SK-N-SH (cell line): Measurements from ENCODE around the gene MTCL1. TPM values are rescaled to one million over a fixed set of nuclear protein-coding genes. Genes with fewer than 3 reads are reported as not detected.

Source experiments
- CTCF ChIA-PET: fragments of 300-600, 350-600 bp; formaldehyde crosslinking; extraction: SDS; loops from one replicate; lab custom pipeline; 2021; lab: Yijun Ruan, JAX
- POLR2A ChIA-PET: fragments of 350-600 bp; sonication (Branson Sonifier 250); formaldehyde crosslinking; extraction: SDS; loops from one replicate; lab custom pipeline; 2020; ENCODE audit warnings: antibody characterized with exemption, inconsistent platforms; lab: Yijun Ruan, JAX
- DNase-seq: peaks from one replicate; pipeline ENCODE4 v3.0.0; 2012
- H2AFZ ChIP-seq: fragments of 200-600 bp; sonication (generic); 2 replicates; pipeline ENCODE4 v1.8.1; 2016; ENCODE audit warnings: antibody characterized with exemption, mild to moderate bottlenecking, low read depth
- H3F3A ChIP-seq: fragments of 200-600 bp; sonication (generic); replicated peaks from 2 replicates; pipeline ENCODE3; 2016; ENCODE audit warnings: antibody characterized with exemption, mild to moderate bottlenecking; ENCODE audit not compliant: insufficient read depth
- H3K27ac ChIP-seq, 2 experiments: fragments of 200-500 bp in 1 of 2; fragments of 200-600 bp in 1 of 2; sonication (Bioruptor generic) in 1 of 2; sonication (generic), shearing (Covaris generic) in 1 of 2; 2 replicates each; pipeline versions ENCODE4 v1.5.1 to v1.6.1; 2014 to 2016; ENCODE audit warnings: low read depth in 2 of 2, inconsistent platforms in 1 of 2, low read length in 1 of 2, mild to moderate bottlenecking in 1 of 2, mixed read lengths in 1 of 2
- H3K27me3 ChIP-seq: fragments of 200-600 bp; sonication (generic), shearing (Covaris generic); 2 replicates; pipeline ENCODE4 v1.6.1; 2016; ENCODE audit warnings: mixed run types; ENCODE audit not compliant: insufficient read depth
- H3K36me3 ChIP-seq, 2 experiments: fragments of 200-500 bp in 1 of 2; fragments of 200-600 bp in 1 of 2; sonication (Bioruptor generic) in 1 of 2; sonication (generic) in 1 of 2; replicated peaks in 1 of 2; 2 replicates each; pipeline versions ENCODE3 to v1.5.1; 2014 to 2016; ENCODE audit warnings: low read length in 1 of 2, mild to moderate bottlenecking in 1 of 2; ENCODE audit not compliant: insufficient read depth in 2 of 2, control insufficient read depth in 1 of 2
- H3K4me1 ChIP-seq, 2 experiments: fragments of 200-500 bp in 1 of 2; fragments of 200-600 bp in 1 of 2; sonication (Bioruptor generic) in 1 of 2; sonication (generic), shearing (Covaris generic) in 1 of 2; 2 replicates each; pipeline versions ENCODE4 v1.5.1 to v1.6.1; 2014 to 2016; ENCODE audit warnings: low read depth in 1 of 2, low read length in 1 of 2, mixed run types in 1 of 2; ENCODE audit not compliant: insufficient read depth in 2 of 2, control insufficient read depth in 1 of 2
- H3K4me2 ChIP-seq: fragments of 200-600 bp; sonication (generic), shearing (Covaris generic); 2 replicates; pipeline ENCODE4 v1.6.1; 2017; ENCODE audit warnings: mixed run types
- H3K4me3 ChIP-seq, 2 experiments: fragments of 200-500 bp in 1 of 2; fragments of 200-600 bp in 1 of 2; sonication (Bioruptor generic) in 1 of 2; sonication (generic), shearing (Covaris generic) in 1 of 2; 2 replicates each; pipeline versions ENCODE4 v1.5.1 to v1.8.1; 2014 to 2016; ENCODE audit warnings: low read depth in 2 of 2, inconsistent platforms in 1 of 2, low read length in 1 of 2, mild to moderate bottlenecking in 1 of 2, mixed read lengths in 1 of 2, moderate library complexity in 1 of 2
- H3K79me2 ChIP-seq: fragments of 200-600 bp; sonication (generic); 2 replicates; pipeline ENCODE4 v1.8.1; 2017; ENCODE audit warnings: mild to moderate bottlenecking; ENCODE audit not compliant: insufficient read depth
- H3K9ac ChIP-seq: fragments of 200-600 bp; sonication (generic); 2 replicates; pipeline ENCODE4 v1.6.1; 2017; ENCODE audit warnings: mixed run types
- H3K9me2 ChIP-seq: fragments of 200-600 bp; sonication (generic); 2 replicates; pipeline ENCODE4 v1.6.1; 2017; ENCODE audit warnings: mixed run types
- H3K9me3 ChIP-seq: fragments of 200-600 bp; sonication (generic); 2 replicates; pipeline ENCODE4 v1.6.1; 2017; ENCODE audit warnings: mixed run types, mild to moderate bottlenecking, moderate library complexity
- H4K20me1 ChIP-seq: fragments of 200-600 bp; sonication (generic); 2 replicates; pipeline ENCODE4 v1.6.1; 2017; ENCODE audit warnings: mild to moderate bottlenecking, mixed run types; ENCODE audit not compliant: insufficient read depth
- EP300 ChIP-seq, 2 experiments: IDR thresholded peaks; 2 replicates each; pipeline versions ENCODE4 v1.4.0 to v1.6.1; 2012; ENCODE audit warnings: borderline replicate concordance in 1 of 2, low read depth in 1 of 2, low read length in 1 of 2
- EZH2phosphoT487 ChIP-seq: fragments of 200-600 bp; sonication (generic); IDR thresholded peaks from 2 replicates; pipeline ENCODE4 v1.6.1; 2017; ENCODE audit warnings: low read depth, mixed run types, mild to moderate bottlenecking, antibody characterized with exemption, moderate library complexity, borderline replicate concordance
- GATA2 ChIP-seq: sonication (generic); formaldehyde crosslinking; IDR thresholded peaks from 2 replicates; pipeline ENCODE4 v1.5.0; 2020; ENCODE audit warnings: mild to moderate bottlenecking, missing genetic modification reagents
- MEF2A ChIP-seq: IDR thresholded peaks from 2 replicates; pipeline ENCODE4 v1.4.0; 2012; ENCODE audit warnings: low read depth, borderline replicate concordance
- MXI1 ChIP-seq: IDR thresholded peaks from 2 replicates; pipeline ENCODE4 v1.6.1; 2012; ENCODE audit warnings: mild to moderate bottlenecking, low read depth, low read length, improper control_type of control experiment
- RAD21 ChIP-seq: IDR thresholded peaks from 2 replicates; pipeline ENCODE4 v1.6.1; 2012; ENCODE audit warnings: mild to moderate bottlenecking, low read length
- RFX5 ChIP-seq: IDR thresholded peaks from 2 replicates; pipeline ENCODE4 v1.6.1; 2012; ENCODE audit warnings: mild to moderate bottlenecking, improper control_type of control experiment, low read length
- TAF1 ChIP-seq: IDR thresholded peaks from 2 replicates; pipeline ENCODE4 v1.6.1; 2012; ENCODE audit warnings: low read depth, mild to moderate bottlenecking, low read length, moderate library complexity, borderline replicate concordance
- TEAD4 ChIP-seq: IDR thresholded peaks from 2 replicates; pipeline ENCODE4 v1.4.0; 2012; ENCODE audit warnings: mild to moderate bottlenecking, borderline replicate concordance; ENCODE audit not compliant: insufficient read depth
- WGBS: methylation state at CpG from one replicate; pipeline ENCODE4 v1.1.6; 2017; ENCODE audit warnings: low lambda C conversion rate; 5-methylcytosine and 5-hydroxymethylcytosine counted together
- polyA plus RNA-seq, 3 experiments: library from polyadenylated mRNA; depleted of rRNA; stranded (reverse); fragments of >200 nt; gene quantifications; 2 replicates each; pipeline ENCODE4 v1.2.3, GENCODE V29; 2012
- TF ChIP-seq, protein P1 (sequence below): IDR thresholded peaks from 2 replicates; pipeline ENCODE4 v1.4.0; 2012; ENCODE audit warnings: low read depth, borderline replicate concordance

The MTCL1 gene
- polyA plus RNA-seq, 1 of the 3 experiments (the other 2 are of a cell fraction): 33.5 TPM

DNA sequence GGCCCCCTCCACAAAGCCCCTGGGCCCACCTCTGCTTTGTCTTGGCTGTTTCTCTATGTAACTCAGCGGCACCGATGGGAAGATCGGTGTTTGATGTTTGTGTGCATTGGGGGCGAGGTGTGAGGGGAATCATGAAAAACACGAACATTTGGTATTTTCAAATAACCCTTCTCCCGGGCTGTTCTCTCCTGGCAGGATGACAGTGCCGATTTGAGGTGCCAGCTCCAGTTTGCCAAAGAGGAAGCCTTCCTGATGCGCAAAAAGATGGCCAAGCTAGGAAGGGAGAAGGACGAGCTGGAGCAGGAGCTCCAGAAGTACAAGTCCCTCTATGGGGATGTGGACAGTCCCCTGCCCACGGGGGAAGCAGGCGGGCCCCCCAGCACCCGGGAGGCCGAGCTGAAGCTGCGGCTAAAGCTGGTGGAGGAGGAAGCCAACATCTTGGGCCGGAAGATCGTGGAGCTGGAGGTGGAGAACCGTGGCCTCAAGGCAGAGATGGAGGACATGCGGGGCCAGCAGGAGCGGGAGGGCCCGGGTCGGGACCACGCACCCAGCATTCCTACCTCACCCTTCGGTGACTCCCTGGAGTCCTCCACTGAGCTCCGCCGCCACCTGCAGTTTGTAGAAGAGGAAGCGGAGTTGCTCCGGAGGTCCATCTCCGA is 78.1 kb downstream of the MTCL1 start:
- H3K9me2 ChIP-seq: no peaks in the 10 kb centered on the region
- H3K4me3 ChIP-seq: no peak overlapping the region
- no peak overlapping the region for H3K27ac ChIP-seq
- no peak overlapping the region for H2AFZ ChIP-seq
- WGBS: 97% methylated on average over 17 of the region's 28 CpGs
- CTCF ChIA-PET: interaction anchor here (0.8 to 1.0 kb wide), 2 partner anchors 129 to 199 kb away, joined by 3 read pairs; no protein-coding TSS in a partner anchor
- no peaks in the 10 kb centered on the region for H3K79me2 ChIP-seq
- H3K4me1 ChIP-seq: peaks cover 0 to 16% of the 10 kb centered on the region in 2 experiments; a peak in 1 of 4 replicates
- POLR2A ChIA-PET: no interaction called here
- DNase-seq: no peak
- no peaks in the 10 kb centered on the region for H3F3A ChIP-seq
- H3K4me2 ChIP-seq: no peak overlapping the region
- TF ChIP-seq TEAD4 (no peak), EZH2phosphoT487 (no peak), RAD21 (0 out of 2 replicates have a peak, but pooled peaks have one; percentile 5), MXI1 (no peak)
- TF ChIP-seq, protein P1, sequence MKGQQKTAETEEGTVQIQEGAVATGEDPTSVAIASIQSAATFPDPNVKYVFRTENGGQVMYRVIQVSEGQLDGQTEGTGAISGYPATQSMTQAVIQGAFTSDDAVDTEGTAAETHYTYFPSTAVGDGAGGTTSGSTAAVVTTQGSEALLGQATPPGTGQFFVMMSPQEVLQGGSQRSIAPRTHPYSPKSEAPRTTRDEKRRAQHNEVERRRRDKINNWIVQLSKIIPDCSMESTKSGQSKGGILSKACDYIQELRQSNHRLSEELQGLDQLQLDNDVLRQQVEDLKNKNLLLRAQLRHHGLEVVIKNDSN: no peak
- H3K9ac ChIP-seq: no peak overlapping the region
- H3K9me3 ChIP-seq: no peaks in the 10 kb centered on the region
- peaks cover 19 to 71% of the 10 kb centered on the region in 2 experiments for H3K36me3 ChIP-seq
- H3K27me3 ChIP-seq: no peaks in the 10 kb centered on the region
- H4K20me1 ChIP-seq: no peaks in the 10 kb centered on the region

DNA sequence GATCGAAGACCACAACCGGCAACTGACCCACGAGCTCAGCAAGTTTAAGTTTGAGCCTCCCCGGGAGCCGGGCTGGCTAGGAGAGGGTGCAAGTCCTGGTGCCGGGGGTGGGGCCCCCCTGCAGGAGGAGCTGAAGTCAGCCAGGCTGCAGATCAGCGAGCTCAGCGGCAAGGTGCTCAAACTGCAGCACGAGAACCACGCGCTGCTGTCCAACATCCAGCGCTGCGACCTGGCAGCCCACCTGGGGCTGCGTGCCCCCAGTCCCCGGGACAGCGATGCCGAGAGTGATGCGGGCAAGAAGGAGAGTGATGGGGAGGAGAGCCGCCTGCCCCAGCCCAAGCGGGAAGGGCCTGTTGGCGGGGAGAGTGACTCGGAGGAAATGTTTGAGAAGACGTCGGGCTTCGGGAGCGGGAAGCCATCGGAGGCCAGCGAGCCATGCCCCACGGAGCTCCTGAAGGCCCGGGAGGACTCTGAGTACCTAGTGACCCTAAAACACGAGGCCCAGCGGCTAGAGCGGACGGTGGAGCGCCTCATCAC is 78.7 kb downstream of the MTCL1 start:
- 95% methylated on average over 30 of the region's 35 CpGs for WGBS
- Histone ChIP-seq H3K4me2 (no peak overlapping the region), H3K36me3 (peaks cover 25 to 73% of the 10 kb centered on the region in 2 experiments), H3K4me3 (no peak overlapping the region), H3K9me2 (no peaks in the 10 kb centered on the region), H3K9me3 (no peaks in the 10 kb centered on the region), H3K9ac (no peak overlapping the region), H3K27me3 (no peaks in the 10 kb centered on the region), H4K20me1 (no peaks in the 10 kb centered on the region), H3K27ac (no peak overlapping the region), H3K4me1 (peaks cover 0 to 16% of the 10 kb centered on the region in 2 experiments; a peak in 1 of 4 replicates), H3F3A (no peaks in the 10 kb centered on the region), H2AFZ (no peak overlapping the region), H3K79me2 (no peaks in the 10 kb centered on the region)
- TF ChIP-seq EP300 (IDR thresholded peaks at IDR 0.05; ENCODE audit: borderline replicate concordance in 1 of 2, low read depth in 1 of 2, low read length in 1 of 2) (no peak), MXI1 (no peak), GATA2 (CRISPR knock-in tag) (no peak), MEF2A (no peak), RFX5 (no peak), TAF1 (no peak)
- ChIA-PET CTCF (interaction anchor here (0.8 to 1.0 kb wide), 2 partner anchors 129 to 198 kb away, joined by 3 read pairs; no protein-coding TSS in a partner anchor), POLR2A (no interaction called here)
- no peak for DNase-seq
